Loucy (cell line): Measurements from ENCODE around the gene IFNLR1.

ENCODE experiments used
- EZH2phosphoT487 ChIP-seq: fragments of 200-600 bp; IDR thresholded peaks from 2 replicates; pipeline ENCODE4 v1.6.1; 2018; ENCODE audit warnings: antibody characterized with exemption, mild to moderate bottlenecking, moderate library complexity, borderline replicate concordance
- TF ChIP-seq, protein P1 (sequence below): fragments of 200-600 bp; sonication (generic); conservative IDR thresholded peaks from 2 replicates; pipeline ENCODE4 v1.5.1; 2014; ENCODE audit warnings: mild to moderate bottlenecking, antibody characterized with exemption, low read length

DNA sequence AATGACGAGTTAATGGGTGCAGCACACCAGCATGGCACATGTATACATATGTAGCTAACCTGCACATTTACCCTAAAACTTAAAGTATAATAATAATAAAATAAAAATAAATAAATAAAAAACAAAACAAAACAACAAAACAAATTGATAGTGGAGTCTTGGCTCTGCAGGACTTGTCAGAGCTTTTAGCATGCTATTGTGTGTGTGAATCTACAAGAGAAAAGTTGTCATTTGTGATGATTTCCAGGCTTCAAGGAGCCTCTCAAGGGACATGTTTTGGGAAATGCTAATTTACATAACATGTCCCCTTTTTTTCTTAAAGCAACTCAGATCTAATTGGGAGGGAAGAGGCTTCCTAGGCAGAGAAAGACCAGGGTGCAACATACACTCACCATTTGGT, 53.3 kb downstream of the IFNLR1 start:
- TF ChIP-seq, protein P1, sequence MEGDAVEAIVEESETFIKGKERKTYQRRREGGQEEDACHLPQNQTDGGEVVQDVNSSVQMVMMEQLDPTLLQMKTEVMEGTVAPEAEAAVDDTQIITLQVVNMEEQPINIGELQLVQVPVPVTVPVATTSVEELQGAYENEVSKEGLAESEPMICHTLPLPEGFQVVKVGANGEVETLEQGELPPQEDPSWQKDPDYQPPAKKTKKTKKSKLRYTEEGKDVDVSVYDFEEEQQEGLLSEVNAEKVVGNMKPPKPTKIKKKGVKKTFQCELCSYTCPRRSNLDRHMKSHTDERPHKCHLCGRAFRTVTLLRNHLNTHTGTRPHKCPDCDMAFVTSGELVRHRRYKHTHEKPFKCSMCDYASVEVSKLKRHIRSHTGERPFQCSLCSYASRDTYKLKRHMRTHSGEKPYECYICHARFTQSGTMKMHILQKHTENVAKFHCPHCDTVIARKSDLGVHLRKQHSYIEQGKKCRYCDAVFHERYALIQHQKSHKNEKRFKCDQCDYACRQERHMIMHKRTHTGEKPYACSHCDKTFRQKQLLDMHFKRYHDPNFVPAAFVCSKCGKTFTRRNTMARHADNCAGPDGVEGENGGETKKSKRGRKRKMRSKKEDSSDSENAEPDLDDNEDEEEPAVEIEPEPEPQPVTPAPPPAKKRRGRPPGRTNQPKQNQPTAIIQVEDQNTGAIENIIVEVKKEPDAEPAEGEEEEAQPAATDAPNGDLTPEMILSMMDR: no peak
- TF ChIP-seq EZH2phosphoT487: no peak
